ENCODE data around the gene CLDN5.
A peak's percentile ranks its signal among the peaks of the same experiment; 100 is the strongest.
"Not testable (repeated sequence)": the region's sequence is repeated elsewhere in the genome, so short reads cannot be mapped to it uniquely, and the experiment has no call there.

The CLDN5 gene

DNA sequence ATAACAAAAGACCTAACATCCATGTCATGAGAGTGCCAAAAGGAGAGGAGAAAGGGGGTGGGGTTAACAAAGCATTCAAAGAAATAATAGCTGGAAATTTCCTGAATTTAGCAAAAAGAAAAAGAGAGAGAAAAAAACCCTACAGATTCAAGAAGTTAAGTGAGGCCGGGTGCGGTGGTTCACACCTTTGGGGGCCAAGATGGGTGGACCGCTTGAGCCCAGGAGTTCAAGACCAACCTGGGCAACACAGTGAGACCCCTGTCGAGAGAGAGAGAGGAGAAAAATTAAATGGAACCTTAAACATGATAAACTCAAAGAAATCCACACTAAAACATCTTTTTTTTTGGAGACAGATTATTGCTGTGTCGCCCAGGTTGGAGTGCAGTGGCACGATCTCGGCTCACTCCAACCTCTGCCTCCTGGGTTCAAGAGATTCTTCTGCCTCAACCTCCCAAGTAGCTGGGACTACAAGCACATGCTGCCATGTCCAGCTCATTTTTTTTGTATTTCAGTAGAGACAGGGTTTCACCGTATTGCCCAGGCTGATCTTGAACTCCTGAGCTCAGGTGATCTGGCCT, 8.9 kb upstream of the CLDN5 start:
- Histone ChIP-seq H3K27me3 (ENCODE audit: control insufficient read depth in 2 of 2, insufficient read depth in 2 of 2, low read length in 2 of 2) (no peaks in the 10 kb centered on the region), H3K9me3 (ENCODE audit: control insufficient read depth in 2 of 2, low read length in 2 of 2) (no peaks in the 10 kb centered on the region), H3K9ac (ENCODE audit: low read depth in 1 of 2, low read length in 2 of 2) (no peak overlapping the region), H3K36me3 (ENCODE audit: control insufficient read depth in 2 of 2, insufficient read depth in 2 of 2, low read length in 2 of 2) (no peaks in the 10 kb centered on the region), H3K4me3 (ENCODE audit: low read length in 2 of 2) (no peak overlapping the region), H3K27ac (ENCODE audit: low read depth in 2 of 2, low read length in 2 of 2) (no peak overlapping the region), H3K4me1 (ENCODE audit: control insufficient read depth in 2 of 2, insufficient read depth in 2 of 2, low read length in 2 of 2) (no peaks in the 10 kb centered on the region)

- H3K9ac ChIP-seq (ENCODE audit: low read depth in 1 of 2, low read length in 2 of 2); H3K27ac ChIP-seq (ENCODE audit: low read depth in 2 of 2, low read length in 2 of 2); H3K4me1 ChIP-seq (ENCODE audit: control insufficient read depth in 2 of 2, insufficient read depth in 2 of 2, low read length in 2 of 2); H3K27me3 ChIP-seq (ENCODE audit: control insufficient read depth in 2 of 2, insufficient read depth in 2 of 2, low read length in 2 of 2); H3K9me3 ChIP-seq (ENCODE audit: control insufficient read depth in 2 of 2, low read length in 2 of 2); H3K4me3 ChIP-seq (ENCODE audit: low read length in 2 of 2); H3K36me3 ChIP-seq (ENCODE audit: control insufficient read depth in 2 of 2, insufficient read depth in 2 of 2, low read length in 2 of 2): not testable (repeated sequence)
Measured at GRCh38 chr22:19531327-19531726, 7.1 kb upstream of the CLDN5 start.

DNA sequence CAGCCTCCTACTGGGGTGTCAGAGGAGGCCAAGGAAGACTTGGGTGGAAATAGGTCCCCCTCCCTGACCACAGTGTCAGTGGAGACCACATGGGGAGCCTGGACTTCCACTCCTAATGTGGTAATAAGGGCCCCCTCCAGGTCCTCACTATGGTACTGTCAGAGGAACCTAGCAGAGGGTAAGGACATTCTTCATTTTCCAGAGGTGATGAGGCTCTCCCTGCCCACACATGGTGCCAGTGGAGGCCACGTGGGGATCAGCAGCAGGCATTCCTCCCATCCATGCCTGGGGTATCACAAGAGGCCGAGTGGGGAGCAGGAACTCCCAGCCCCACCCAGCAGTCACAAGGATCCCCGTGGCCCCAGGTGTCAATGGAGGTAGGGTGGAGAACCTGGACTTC, 6.5 kb upstream of the CLDN5 start:
- peaks cover 0 to 4% of the 10 kb centered on the region in 2 donors for H3K27me3 ChIP-seq (ENCODE audit: control insufficient read depth in 2 of 2, insufficient read depth in 2 of 2, low read length in 2 of 2)
- H3K9ac ChIP-seq (ENCODE audit: low read depth in 1 of 2, low read length in 2 of 2) = no peak overlapping the region
- no peak overlapping the region for H3K27ac ChIP-seq (ENCODE audit: low read depth in 2 of 2, low read length in 2 of 2)
- no peaks in the 10 kb centered on the region for H3K36me3 ChIP-seq (ENCODE audit: control insufficient read depth in 2 of 2, insufficient read depth in 2 of 2, low read length in 2 of 2)
- no peak overlapping the region for H3K4me3 ChIP-seq (ENCODE audit: low read length in 2 of 2)
- no peaks in the 10 kb centered on the region for H3K4me1 ChIP-seq (ENCODE audit: control insufficient read depth in 2 of 2, insufficient read depth in 2 of 2, low read length in 2 of 2)
- H3K9me3 ChIP-seq (ENCODE audit: control insufficient read depth in 2 of 2, low read length in 2 of 2) = no peaks in the 10 kb centered on the region

- Histone ChIP-seq H3K27me3 (ENCODE audit: control insufficient read depth in 2 of 2, insufficient read depth in 2 of 2, low read length in 2 of 2) (peaks cover 0 to 8% of the 10 kb centered on the region in 2 donors), H3K36me3 (ENCODE audit: control insufficient read depth in 2 of 2, insufficient read depth in 2 of 2, low read length in 2 of 2) (no peaks in the 10 kb centered on the region), H3K4me1 (ENCODE audit: control insufficient read depth in 2 of 2, insufficient read depth in 2 of 2, low read length in 2 of 2) (no peaks in the 10 kb centered on the region), H3K27ac (ENCODE audit: low read depth in 2 of 2, low read length in 2 of 2) (no peak overlapping the region), H3K9ac (ENCODE audit: low read depth in 1 of 2, low read length in 2 of 2) (no peak overlapping the region), H3K9me3 (ENCODE audit: control insufficient read depth in 2 of 2, low read length in 2 of 2) (no peaks in the 10 kb centered on the region), H3K4me3 (ENCODE audit: low read length in 2 of 2) (no peak overlapping the region)
Measured at GRCh38 chr22:19529811-19530210, 5.6 kb upstream of the CLDN5 start.

GRCh38 chr22:19527861-19528417, 3.7 kb upstream of the CLDN5 start:
- Histone ChIP-seq H3K9me3 (ENCODE audit: control insufficient read depth in 2 of 2, low read length in 2 of 2) (no peaks in the 10 kb centered on the region), H3K9ac (ENCODE audit: low read depth in 1 of 2, low read length in 2 of 2) (no peak overlapping the region), H3K27me3 (ENCODE audit: control insufficient read depth in 2 of 2, insufficient read depth in 2 of 2, low read length in 2 of 2) (peaks cover 6 to 13% of the 10 kb centered on the region in 2 donors), H3K27ac (ENCODE audit: low read depth in 2 of 2, low read length in 2 of 2) (no peak overlapping the region), H3K36me3 (ENCODE audit: control insufficient read depth in 2 of 2, insufficient read depth in 2 of 2, low read length in 2 of 2) (no peaks in the 10 kb centered on the region), H3K4me1 (ENCODE audit: control insufficient read depth in 2 of 2, insufficient read depth in 2 of 2, low read length in 2 of 2) (peaks cover 0 to 8% of the 10 kb centered on the region in 2 donors), H3K4me3 (ENCODE audit: low read length in 2 of 2) (no peak overlapping the region)

DNA sequence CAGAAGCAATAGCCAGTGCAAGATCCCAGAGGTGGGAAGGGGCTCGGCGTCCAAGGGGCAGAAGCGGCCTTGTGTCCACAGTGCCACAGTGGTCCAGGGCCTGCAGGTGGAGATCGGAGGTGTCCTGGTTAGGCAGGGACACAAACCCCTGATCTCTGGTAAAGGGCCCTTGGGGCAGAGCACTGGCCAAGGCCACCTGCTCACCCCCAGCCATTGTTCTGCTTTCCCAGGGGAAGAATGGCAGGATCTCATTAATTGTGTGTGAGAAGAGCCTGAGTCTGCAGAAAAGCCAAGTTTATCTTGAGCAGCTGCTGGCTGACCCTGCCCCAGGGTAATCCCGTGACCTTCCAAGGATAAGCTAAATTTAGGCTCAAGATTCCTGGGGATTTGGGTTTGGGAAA, 3.1 kb upstream of the CLDN5 start:
- no peaks in the 10 kb centered on the region for H3K36me3 ChIP-seq (ENCODE audit: control insufficient read depth in 2 of 2, insufficient read depth in 2 of 2, low read length in 2 of 2)
- peaks cover 8 to 14% of the 10 kb centered on the region in 2 donors for H3K27me3 ChIP-seq (ENCODE audit: control insufficient read depth in 2 of 2, insufficient read depth in 2 of 2, low read length in 2 of 2)
- no peak overlapping the region for H3K4me3 ChIP-seq (ENCODE audit: low read length in 2 of 2)
- H3K4me1 ChIP-seq (ENCODE audit: control insufficient read depth in 2 of 2, insufficient read depth in 2 of 2, low read length in 2 of 2) = peaks cover 0 to 8% of the 10 kb centered on the region in 2 donors
- no peaks in the 10 kb centered on the region for H3K9me3 ChIP-seq (ENCODE audit: control insufficient read depth in 2 of 2, low read length in 2 of 2)
- no peak overlapping the region for H3K9ac ChIP-seq (ENCODE audit: low read depth in 1 of 2, low read length in 2 of 2)
- H3K27ac ChIP-seq (ENCODE audit: low read depth in 2 of 2, low read length in 2 of 2) = no peak overlapping the region

GRCh38 chr22:19526702-19527111, 2.5 kb upstream of the CLDN5 start:
- Histone ChIP-seq H3K4me3 (ENCODE audit: low read length in 2 of 2) (no peak overlapping the region), H3K36me3 (ENCODE audit: control insufficient read depth in 2 of 2, insufficient read depth in 2 of 2, low read length in 2 of 2) (no peaks in the 10 kb centered on the region), H3K4me1 (ENCODE audit: control insufficient read depth in 2 of 2, insufficient read depth in 2 of 2, low read length in 2 of 2) (peaks cover 0 to 8% of the 10 kb centered on the region in 2 donors), H3K9me3 (ENCODE audit: control insufficient read depth in 2 of 2, low read length in 2 of 2) (no peaks in the 10 kb centered on the region), H3K9ac (ENCODE audit: low read depth in 1 of 2, low read length in 2 of 2) (no peak overlapping the region), H3K27ac (ENCODE audit: low read depth in 2 of 2, low read length in 2 of 2) (no peak overlapping the region), H3K27me3 (ENCODE audit: control insufficient read depth in 2 of 2, insufficient read depth in 2 of 2, low read length in 2 of 2) (peaks cover 8 to 14% of the 10 kb centered on the region in 2 donors)

DNA sequence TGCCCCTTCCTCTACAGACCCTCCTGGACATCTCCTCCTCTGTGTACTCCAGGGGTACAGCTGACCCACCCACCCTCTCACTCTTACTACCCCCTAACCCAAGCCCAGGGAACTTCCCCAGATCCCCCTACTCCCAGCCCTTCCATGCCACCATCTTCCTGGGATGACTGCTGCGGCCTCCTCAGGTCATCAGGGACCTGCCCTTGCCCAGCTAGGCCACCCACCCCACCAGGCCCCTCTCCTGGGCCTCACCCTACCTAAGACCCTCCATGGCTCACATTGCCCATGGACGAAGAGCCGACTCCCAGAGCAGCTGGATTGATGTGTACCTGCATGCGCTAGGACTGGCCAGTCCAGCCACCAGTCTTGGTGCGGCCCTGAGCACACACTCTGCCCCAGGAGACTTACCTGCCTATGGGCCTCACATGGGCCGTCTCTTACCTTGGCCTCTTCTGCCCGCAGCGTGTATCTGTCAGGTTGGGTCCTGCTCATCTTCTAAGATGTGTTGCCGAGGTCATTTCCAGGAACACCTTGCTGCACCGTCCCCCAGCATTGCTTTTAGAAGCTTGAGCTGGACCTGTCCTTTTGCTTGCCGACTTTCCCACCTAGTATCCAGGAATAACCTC, 2.0 kb upstream of the CLDN5 start:
- H3K27me3 ChIP-seq (ENCODE audit: control insufficient read depth in 2 of 2, insufficient read depth in 2 of 2, low read length in 2 of 2) = peaks cover 8 to 14% of the 10 kb centered on the region in 2 donors

DNA sequence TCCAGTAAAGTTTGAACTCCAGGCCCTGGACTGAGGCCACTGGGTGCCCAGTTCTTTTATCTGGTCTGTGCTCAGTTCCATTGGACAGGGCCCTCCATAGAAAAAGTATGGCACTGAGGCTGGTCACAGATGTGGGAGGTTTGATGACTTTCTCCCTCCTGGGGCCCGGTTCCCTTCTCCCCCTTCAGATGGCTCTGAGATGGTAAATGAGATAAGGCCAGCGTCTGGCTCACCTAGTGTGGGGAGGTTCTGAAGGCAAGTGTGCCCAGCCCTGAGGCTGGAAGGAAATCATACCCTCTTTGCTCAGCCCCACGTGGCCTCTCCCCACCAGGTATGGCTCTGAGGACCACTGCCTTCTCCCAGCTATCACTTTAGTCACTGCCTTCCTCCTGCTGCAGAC, 1.5 kb upstream of the CLDN5 start:
- H3K27me3 ChIP-seq (ENCODE audit: control insufficient read depth in 2 of 2, insufficient read depth in 2 of 2, low read length in 2 of 2) = peaks cover 8 to 14% of the 10 kb centered on the region in 2 donors
- no peak overlapping the region for H3K27ac ChIP-seq (ENCODE audit: low read depth in 2 of 2, low read length in 2 of 2)

More for the DNA sequence above, 2.0 kb upstream of the CLDN5 start:
- Histone ChIP-seq H3K4me3 (ENCODE audit: low read length in 2 of 2) (no peak overlapping the region), H3K27ac (ENCODE audit: low read depth in 2 of 2, low read length in 2 of 2) (no peak overlapping the region), H3K9ac (ENCODE audit: low read depth in 1 of 2, low read length in 2 of 2) (no peak overlapping the region), H3K9me3 (ENCODE audit: control insufficient read depth in 2 of 2, low read length in 2 of 2) (no peaks in the 10 kb centered on the region), H3K36me3 (ENCODE audit: control insufficient read depth in 2 of 2, insufficient read depth in 2 of 2, low read length in 2 of 2) (no peaks in the 10 kb centered on the region), H3K4me1 (ENCODE audit: control insufficient read depth in 2 of 2, insufficient read depth in 2 of 2, low read length in 2 of 2) (peaks cover 0 to 8% of the 10 kb centered on the region in 2 donors)

GRCh38 chr22:19525116-19525660, 978 bp upstream of the CLDN5 start:
- Histone ChIP-seq H3K27me3 (ENCODE audit: control insufficient read depth in 2 of 2, insufficient read depth in 2 of 2, low read length in 2 of 2) (peaks cover 8 to 14% of the 10 kb centered on the region in 2 donors), H3K9me3 (ENCODE audit: control insufficient read depth in 2 of 2, low read length in 2 of 2) (no peaks in the 10 kb centered on the region), H3K4me3 (ENCODE audit: low read length in 2 of 2) (no peak overlapping the region), H3K9ac (ENCODE audit: low read depth in 1 of 2, low read length in 2 of 2) (peak overlapping the region in 1 of 2 donors; percentile 7), H3K4me1 (ENCODE audit: control insufficient read depth in 2 of 2, insufficient read depth in 2 of 2, low read length in 2 of 2) (peaks cover 0 to 8% of the 10 kb centered on the region in 2 donors), H3K27ac (ENCODE audit: low read depth in 2 of 2, low read length in 2 of 2) (peak overlapping the region in 1 of 2 donors; percentile 32), H3K36me3 (ENCODE audit: control insufficient read depth in 2 of 2, insufficient read depth in 2 of 2, low read length in 2 of 2) (no peaks in the 10 kb centered on the region)

More for the DNA sequence above, 1.5 kb upstream of the CLDN5 start:
- Histone ChIP-seq H3K4me1 (ENCODE audit: control insufficient read depth in 2 of 2, insufficient read depth in 2 of 2, low read length in 2 of 2) (peaks cover 0 to 8% of the 10 kb centered on the region in 2 donors), H3K9me3 (ENCODE audit: control insufficient read depth in 2 of 2, low read length in 2 of 2) (no peaks in the 10 kb centered on the region), H3K9ac (ENCODE audit: low read depth in 1 of 2, low read length in 2 of 2) (no peak overlapping the region), H3K36me3 (ENCODE audit: control insufficient read depth in 2 of 2, insufficient read depth in 2 of 2, low read length in 2 of 2) (no peaks in the 10 kb centered on the region), H3K4me3 (ENCODE audit: low read length in 2 of 2) (no peak overlapping the region)
